GM19193 (cell line): ENCODE results near the gene NRCAM.

Source experiments
- POLR2A ChIP-seq: IDR thresholded peaks from 4 replicates; pipeline ENCODE4 v1.6.1; 2011; ENCODE audit not compliant: insufficient read depth, insufficient read length; ENCODE audit errors: extremely low read depth

Gene NRCAM

GRCh38 chr7:108303332-108303731 lies 152.9 kb downstream of the NRCAM start:
- TF ChIP-seq POLR2A: no peak

GRCh38 chr7:108301387-108301786 lies 154.8 kb downstream of the NRCAM start:
- TF ChIP-seq POLR2A: no peak

- no peak for TF ChIP-seq POLR2A
Observed at GRCh38 chr7:108299251-108299973, 156.8 kb downstream of the NRCAM start.

GRCh38 chr7:108296911-108297310 lies 159.3 kb downstream of the NRCAM start:
- TF ChIP-seq POLR2A: no peak

GRCh38 chr7:108294595-108294994 lies 161.6 kb downstream of the NRCAM start:
- no peak for TF ChIP-seq POLR2A

GRCh38 chr7:108293149-108293612 lies 163.1 kb downstream of the NRCAM start:
- no peak for TF ChIP-seq POLR2A

GRCh38 chr7:108292541-108292940 lies 163.7 kb downstream of the NRCAM start:
- no peak for TF ChIP-seq POLR2A

- no peak for TF ChIP-seq POLR2A
Observed at GRCh38 chr7:108291791-108292440, 164.3 kb downstream of the NRCAM start.

GRCh38 chr7:108291152-108291508 lies 165.1 kb downstream of the NRCAM start:
- TF ChIP-seq POLR2A: no peak

- no peak for TF ChIP-seq POLR2A
Observed at GRCh38 chr7:108290459-108291151, 165.6 kb downstream of the NRCAM start.

- TF ChIP-seq POLR2A: no peak
Observed at GRCh38 chr7:108289852-108290251, 166.4 kb downstream of the NRCAM start.

GRCh38 chr7:108287857-108288256 lies 168.4 kb downstream of the NRCAM start:
- TF ChIP-seq POLR2A: no peak

- TF ChIP-seq POLR2A: no peak
Observed at GRCh38 chr7:108286290-108286904, 169.8 kb downstream of the NRCAM start.

- TF ChIP-seq POLR2A: no peak
Observed at GRCh38 chr7:108285778-108286177, 170.5 kb downstream of the NRCAM start.

- TF ChIP-seq POLR2A: no peak
Observed at GRCh38 chr7:108285003-108285368, 171.2 kb downstream of the NRCAM start.

GRCh38 chr7:108284349-108285002 lies 171.8 kb downstream of the NRCAM start:
- no peak for TF ChIP-seq POLR2A

GRCh38 chr7:108283252-108283651 lies 173.0 kb downstream of the NRCAM start:
- TF ChIP-seq POLR2A: no peak
